GM06990 (cell line): ENCODE data around the gene CFAP70.

Experiments used
- DNase-seq: peaks from one replicate; pipeline ENCODE4 v3.0.0-alpha.2; 2011; ENCODE audit not compliant: insufficient read length; ENCODE audit errors: extremely low read depth
- H3K27me3 ChIP-seq: replicated peaks from 2 replicates; pipeline ENCODE4 v1.6.0; 2011; ENCODE audit warnings: low read length; ENCODE audit not compliant: control insufficient read depth, insufficient read depth
- H3K36me3 ChIP-seq: 2 replicates; pipeline ENCODE4 v1.5.1; 2011; ENCODE audit warnings: low read length; ENCODE audit not compliant: control insufficient read depth, insufficient read depth
- H3K4me3 ChIP-seq: replicated peaks from 2 replicates; pipeline ENCODE4 v1.5.1; 2011; ENCODE audit warnings: low read depth, mild to moderate bottlenecking, control low read depth, low read length
- CTCF ChIP-seq: IDR thresholded peaks from 2 replicates; pipeline ENCODE4 v1.5.1; 2011; ENCODE audit warnings: low read length, control low read depth, mild to moderate bottlenecking, inconsistent platforms; ENCODE audit not compliant: insufficient read depth, poor library complexity, severe bottlenecking

The CFAP70 gene

GRCh38 chr10:73358331-73359279 lies at the start of gene CFAP70:
Gene CFAP70, minus strand, starts transcription at chr10:73358864. Its CDS starts 4,068 bp downstream, at chr10:73354796.
- Histone ChIP-seq H3K4me3 (peak within 1 kb of the TSS; percentile 66), H3K27me3 (no peaks in the 10 kb centered on the region), H3K36me3 (no peaks in the 10 kb centered on the region)
- no peak for TF ChIP-seq CTCF
- peak; percentile 94 for DNase-seq

GRCh38 chr10:73408061-73408460 lies 49.4 kb upstream of the CFAP70 start:
- H3K36me3 ChIP-seq, result no peaks in the 10 kb centered on the region; the same call in none of the 2 replicates
- no peaks in the 10 kb centered on the region for H3K27me3 ChIP-seq
- no peak for DNase-seq
- no peak for TF ChIP-seq CTCF
- no peak overlapping the region for H3K4me3 ChIP-seq

- TF ChIP-seq CTCF, result no peak
- H3K36me3 ChIP-seq, result no peaks in the 10 kb centered on the region; the same call in none of the 2 replicates
- no peaks in the 10 kb centered on the region for H3K27me3 ChIP-seq
- H3K4me3 ChIP-seq, result no peak overlapping the region
- DNase-seq, result no peak
These were observed 48.8 kb upstream of the CFAP70 start for GRCh38 chr10:73407495-73407894.

GRCh38 chr10:73406846-73407245 lies 48.2 kb upstream of the CFAP70 start:
- DNase-seq, result no peak

GRCh38 chr10:73405556-73405955 lies 46.9 kb upstream of the CFAP70 start:
- H3K27me3 ChIP-seq, result no peaks in the 10 kb centered on the region
- DNase-seq, result no peak
- peaks cover 1% of the 10 kb centered on the region for H3K36me3 ChIP-seq
- no peak overlapping the region for H3K4me3 ChIP-seq
- TF ChIP-seq CTCF, result no peak

More at GRCh38 chr10:73406846-73407245, 48.2 kb upstream of the CFAP70 start:
- Histone ChIP-seq H3K27me3 (no peaks in the 10 kb centered on the region), H3K36me3 (no peaks in the 10 kb centered on the region; the same call in none of the 2 replicates), H3K4me3 (no peak overlapping the region)
- TF ChIP-seq CTCF, result no peak
